ENCODE data around the gene UNC5A.

Gene UNC5A

DNA sequence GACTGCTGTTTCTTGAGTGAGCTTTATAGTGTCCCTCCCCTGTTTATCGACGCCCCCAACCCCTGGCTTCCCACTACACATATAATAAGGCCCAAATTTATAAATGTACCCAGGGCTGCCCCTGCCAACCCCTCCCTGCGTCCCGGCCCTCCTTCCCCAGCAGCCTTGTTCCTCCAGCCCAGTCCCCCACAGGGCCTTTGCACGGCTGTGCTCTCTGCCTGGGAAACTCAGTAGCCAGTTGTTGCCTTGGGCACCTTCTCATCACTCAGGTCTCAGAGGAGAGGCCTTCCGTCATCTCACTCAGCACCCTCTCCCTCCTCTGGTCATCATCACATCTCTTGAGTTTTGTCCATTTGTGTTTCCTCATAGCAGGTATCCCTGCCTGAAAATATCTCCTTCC lies 15.8 kb upstream of the UNC5A start:
- H3K27ac ChIP-seq, result no peak overlapping the region
- TF ChIP-seq, protein P1, sequence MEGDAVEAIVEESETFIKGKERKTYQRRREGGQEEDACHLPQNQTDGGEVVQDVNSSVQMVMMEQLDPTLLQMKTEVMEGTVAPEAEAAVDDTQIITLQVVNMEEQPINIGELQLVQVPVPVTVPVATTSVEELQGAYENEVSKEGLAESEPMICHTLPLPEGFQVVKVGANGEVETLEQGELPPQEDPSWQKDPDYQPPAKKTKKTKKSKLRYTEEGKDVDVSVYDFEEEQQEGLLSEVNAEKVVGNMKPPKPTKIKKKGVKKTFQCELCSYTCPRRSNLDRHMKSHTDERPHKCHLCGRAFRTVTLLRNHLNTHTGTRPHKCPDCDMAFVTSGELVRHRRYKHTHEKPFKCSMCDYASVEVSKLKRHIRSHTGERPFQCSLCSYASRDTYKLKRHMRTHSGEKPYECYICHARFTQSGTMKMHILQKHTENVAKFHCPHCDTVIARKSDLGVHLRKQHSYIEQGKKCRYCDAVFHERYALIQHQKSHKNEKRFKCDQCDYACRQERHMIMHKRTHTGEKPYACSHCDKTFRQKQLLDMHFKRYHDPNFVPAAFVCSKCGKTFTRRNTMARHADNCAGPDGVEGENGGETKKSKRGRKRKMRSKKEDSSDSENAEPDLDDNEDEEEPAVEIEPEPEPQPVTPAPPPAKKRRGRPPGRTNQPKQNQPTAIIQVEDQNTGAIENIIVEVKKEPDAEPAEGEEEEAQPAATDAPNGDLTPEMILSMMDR (IDR thresholded peaks at IDR 0.05), result no peak
- DNase-seq (ENCODE audit: low spot score), result no peak
- H3K4me3 ChIP-seq, result no peak overlapping the region

DNA sequence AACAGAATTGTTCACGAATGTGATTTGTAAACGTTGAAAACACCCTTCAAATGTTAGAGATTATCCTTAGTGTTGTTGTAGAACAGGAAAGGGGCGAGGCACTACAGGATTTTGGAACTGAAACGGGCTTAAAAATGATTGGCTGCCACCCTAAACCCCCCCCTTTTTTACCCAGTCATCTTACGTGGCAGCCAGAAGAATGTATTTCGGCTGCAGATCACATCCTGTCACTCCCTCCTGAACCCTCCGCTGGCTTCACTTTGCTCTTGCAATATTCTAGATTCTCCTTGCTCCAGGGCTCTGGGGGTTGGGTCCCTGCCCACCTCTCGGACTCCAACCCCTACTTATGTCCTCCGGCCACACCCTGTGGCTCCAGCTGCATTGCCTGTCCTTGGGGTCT lies 13.9 kb upstream of the UNC5A start:
- no peak overlapping the region for H3K4me3 ChIP-seq
- DNase-seq (ENCODE audit: low spot score), result no peak
- TF ChIP-seq, protein P1 (IDR thresholded peaks at IDR 0.05), result no peak
- no peak overlapping the region for H3K27ac ChIP-seq

DNA sequence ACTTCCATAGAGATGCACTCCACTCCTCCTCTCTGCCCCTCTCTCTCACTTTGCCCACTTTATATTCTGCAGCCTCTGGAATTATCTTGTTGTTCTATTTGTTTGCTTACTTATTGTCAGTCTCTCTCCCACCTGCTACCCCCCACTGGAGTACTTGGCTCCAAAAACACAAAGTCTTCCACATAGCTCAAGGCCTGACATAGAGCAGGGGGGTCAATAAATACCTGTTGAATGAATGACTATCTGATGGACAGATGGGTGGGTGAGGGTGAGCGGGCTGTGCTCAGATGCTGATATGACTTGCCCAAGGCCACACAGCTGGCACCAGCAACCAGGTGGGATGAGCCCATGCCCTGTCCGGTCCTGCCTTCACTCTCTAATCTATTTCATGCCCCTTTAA lies 13.4 kb upstream of the UNC5A start:
- TF ChIP-seq, protein P1 (IDR thresholded peaks at IDR 0.05), result no peak
- DNase-seq (ENCODE audit: low spot score), result no peak
- Histone ChIP-seq H3K27ac (no peak overlapping the region), H3K4me3 (no peak overlapping the region)

DNA sequence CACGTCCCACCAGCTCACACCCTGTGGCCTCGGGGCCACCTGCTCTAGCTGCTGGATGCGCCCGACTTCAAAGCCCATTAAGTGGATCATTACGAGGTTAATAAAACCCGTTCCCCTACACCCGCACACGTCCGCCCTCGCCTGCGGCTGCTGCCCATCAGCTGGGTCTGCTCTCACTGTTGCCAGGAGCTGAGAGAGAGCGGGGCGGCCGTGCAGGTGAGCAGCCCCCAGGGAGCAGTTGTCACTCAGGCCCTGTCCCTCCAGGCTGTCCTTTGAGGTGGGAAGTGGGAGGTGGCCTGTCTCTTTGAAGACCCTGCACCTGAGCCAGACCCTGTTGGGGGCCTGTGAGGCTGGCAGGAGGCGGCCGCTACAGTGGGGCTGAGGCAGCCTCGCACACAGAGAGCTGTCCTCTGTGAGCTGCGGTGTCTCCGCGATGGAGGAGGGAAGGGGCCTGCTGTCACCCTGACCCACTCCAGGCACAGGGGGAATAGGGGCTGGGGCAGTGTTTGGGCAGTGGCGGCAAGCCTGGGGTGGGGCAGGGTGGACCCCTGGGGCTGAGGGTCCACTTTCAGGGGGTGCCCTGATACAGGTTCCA lies 12.8 kb upstream of the UNC5A start:
- TF ChIP-seq, protein P1 (IDR thresholded peaks at IDR 0.05), result no peak
- Histone ChIP-seq H3K27ac (no peak overlapping the region), H3K4me3 (no peak overlapping the region)
- DNase-seq (ENCODE audit: low spot score), result no peak

DNA sequence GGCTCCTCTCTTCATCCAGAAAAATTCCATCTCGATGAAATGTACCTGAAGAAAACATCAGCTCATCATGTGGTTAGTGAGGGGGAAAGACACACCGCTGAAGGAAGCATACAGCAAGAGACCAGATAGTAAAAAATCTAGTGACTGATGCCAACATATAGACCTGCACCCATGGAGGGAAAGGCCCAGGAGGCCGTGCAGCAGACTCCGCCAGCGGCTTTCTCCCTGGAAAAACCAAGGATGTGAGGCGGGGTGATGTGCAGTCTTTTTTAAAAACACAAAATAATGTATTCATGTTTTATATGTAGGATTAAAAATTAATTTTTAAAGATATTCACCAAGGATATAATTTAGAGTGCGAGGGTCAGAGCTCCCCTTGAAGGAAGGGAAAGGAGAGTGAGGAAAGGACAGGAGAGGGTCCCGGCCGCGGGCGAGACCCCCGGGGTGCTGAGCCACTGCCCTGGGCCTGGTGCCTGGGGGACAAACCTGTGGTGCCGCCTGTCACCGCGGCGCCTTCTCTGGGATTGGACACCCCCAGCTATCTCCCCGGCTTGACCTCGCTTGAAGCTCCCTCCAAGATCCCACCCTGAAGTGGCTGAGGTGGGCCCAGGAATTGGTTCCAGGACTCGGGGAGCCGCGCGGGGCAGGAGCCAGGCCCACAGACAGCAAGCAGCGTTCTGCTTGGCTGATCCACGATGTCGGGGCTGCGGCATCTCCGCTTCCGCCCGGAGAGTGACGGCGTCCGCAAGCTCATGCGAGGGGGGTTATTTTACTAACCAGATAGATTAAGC lies 12.1 kb upstream of the UNC5A start:
- H3K27ac ChIP-seq, result no peak overlapping the region
- H3K4me3 ChIP-seq, result no peak overlapping the region
- DNase-seq (ENCODE audit: low spot score), result no peak
- TF ChIP-seq, protein P1 (IDR thresholded peaks at IDR 0.05), result no peak

DNA sequence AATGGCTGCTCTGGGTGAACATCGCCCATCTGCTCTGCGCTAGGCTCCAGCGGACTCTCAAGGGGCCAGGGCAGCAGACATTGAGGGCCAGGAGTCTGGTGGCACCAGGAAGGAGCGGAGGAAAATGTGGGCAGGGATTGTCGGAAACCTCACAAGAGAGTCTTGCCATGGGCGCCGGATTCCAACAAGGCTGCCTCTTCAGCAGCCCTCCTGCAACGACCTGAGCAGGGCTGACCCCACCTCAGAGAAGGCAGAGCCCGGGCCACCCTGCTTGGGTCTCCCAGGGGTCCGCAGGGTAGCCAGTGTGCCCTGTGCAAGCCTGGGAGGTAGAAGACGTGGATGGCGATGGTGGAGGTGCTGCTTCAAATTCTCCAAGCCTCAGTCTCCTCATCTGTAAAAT lies 11.4 kb upstream of the UNC5A start:
- no peak overlapping the region for H3K4me3 ChIP-seq
- TF ChIP-seq, protein P1 (IDR thresholded peaks at IDR 0.05), result no peak
- H3K27ac ChIP-seq, result no peak overlapping the region
- DNase-seq (ENCODE audit: low spot score), result no peak

DNA sequence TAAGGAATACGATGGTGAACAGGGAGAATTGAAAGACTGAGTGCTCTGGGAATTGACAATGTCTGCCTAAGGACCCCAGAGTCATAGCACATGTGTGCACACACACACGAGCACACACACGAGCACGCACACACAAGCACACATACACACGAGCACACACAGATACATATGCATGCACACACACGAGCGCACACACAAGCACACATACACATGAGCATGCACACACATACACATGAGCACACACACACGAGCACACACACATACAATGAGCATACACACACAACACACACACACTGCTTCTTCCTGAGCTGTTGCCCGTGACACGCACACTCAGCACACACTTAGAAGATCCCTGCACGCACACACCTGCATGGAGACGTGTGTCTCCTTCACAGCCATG lies 10.9 kb upstream of the UNC5A start:
- TF ChIP-seq, protein P1 (IDR thresholded peaks at IDR 0.05), result no peak
- Histone ChIP-seq H3K4me3 (no peak overlapping the region), H3K27ac (no peak overlapping the region)
- DNase-seq (ENCODE audit: low spot score), result no peak
